Medulla oblongata (tissue), 1 donor: Measurements from ENCODE around the gene COG7.

Experiments used
- DNase-seq: peaks from one replicate; pipeline ENCODE4 v3.0.0-alpha.2; 2015; ENCODE audit errors: extremely low spot score

COG7 gene

GRCh38 chr16:23362460-23363317 lies 90.3 kb downstream of the COG7 start:
- DNase-seq, result no peak

GRCh38 chr16:23359092-23359760 lies 93.8 kb downstream of the COG7 start:
- no peak for DNase-seq

GRCh38 chr16:23357761-23358290 lies 95.2 kb downstream of the COG7 start:
- no peak for DNase-seq

DNA sequence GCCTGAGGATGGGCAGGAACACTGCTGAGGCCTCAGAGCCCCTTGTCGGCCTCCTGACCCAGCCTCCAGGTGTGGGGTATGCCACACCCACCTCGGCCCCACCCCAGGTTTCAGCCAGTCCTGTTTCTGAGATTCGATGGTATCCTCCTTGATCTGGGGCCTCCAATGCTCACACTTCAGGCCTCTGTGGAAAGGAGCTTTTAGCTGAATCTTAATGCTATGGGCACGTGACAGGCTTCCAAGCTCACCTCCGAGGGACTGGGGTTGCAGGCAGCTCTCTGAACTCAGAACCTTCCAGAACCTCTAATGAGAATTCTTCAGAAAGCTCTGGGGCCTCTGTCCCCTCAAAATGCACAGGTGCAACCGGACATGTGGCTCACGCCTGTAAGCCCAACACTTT lies 96.0 kb downstream of the COG7 start:
- no peak for DNase-seq

DNA sequence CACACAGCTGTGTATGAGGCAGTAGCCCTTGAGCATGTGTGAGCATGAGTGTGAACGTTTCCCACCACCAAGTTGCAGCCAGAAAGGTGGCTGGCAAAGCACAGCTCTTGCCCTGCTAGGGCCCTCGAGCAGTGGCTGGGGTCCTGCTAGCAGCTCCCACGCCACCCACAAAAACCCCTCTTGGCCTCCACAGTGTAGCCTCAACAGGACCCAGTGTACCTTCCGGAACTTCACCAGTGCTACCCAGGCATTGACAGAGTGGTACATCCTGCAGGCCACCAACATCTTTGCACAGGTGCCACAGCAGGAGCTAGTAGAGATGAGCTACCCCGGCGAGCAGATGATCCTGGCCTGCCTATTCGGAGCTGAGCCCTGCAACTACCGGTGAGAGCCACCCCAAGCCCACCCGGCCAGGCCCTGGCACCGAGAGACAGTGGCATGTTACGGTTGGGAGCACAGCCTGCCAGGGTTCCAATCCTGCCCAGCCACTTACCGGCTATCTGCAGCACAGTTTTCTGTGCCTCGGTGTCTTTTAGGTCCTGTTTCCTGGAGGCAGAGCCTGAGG lies 97.8 kb downstream of the COG7 start:
- DNase-seq, result no peak

DNA sequence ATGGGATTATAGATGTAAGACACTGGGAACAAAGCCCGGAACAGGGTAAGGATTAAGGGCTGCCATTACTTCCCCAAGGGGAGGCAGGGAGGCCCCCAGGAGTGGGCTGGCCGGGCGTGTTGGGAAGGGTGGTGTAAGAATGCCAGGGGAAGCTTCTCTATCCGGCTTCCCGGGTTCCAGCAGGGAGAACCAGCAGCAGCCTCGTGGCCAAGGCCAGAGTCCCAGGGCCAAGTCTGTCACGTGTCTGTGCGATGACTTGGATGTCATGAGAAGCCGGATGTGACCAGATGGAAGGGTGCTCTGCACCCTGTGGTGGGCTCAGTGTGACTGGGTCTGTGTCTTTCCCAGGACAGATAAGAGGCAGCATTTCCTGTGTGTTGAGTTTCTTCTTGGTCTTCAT lies 98.7 kb downstream of the COG7 start:
- DNase-seq, result no peak

GRCh38 chr16:23353440-23353839 lies 99.5 kb downstream of the COG7 start:
- no peak for DNase-seq

DNA sequence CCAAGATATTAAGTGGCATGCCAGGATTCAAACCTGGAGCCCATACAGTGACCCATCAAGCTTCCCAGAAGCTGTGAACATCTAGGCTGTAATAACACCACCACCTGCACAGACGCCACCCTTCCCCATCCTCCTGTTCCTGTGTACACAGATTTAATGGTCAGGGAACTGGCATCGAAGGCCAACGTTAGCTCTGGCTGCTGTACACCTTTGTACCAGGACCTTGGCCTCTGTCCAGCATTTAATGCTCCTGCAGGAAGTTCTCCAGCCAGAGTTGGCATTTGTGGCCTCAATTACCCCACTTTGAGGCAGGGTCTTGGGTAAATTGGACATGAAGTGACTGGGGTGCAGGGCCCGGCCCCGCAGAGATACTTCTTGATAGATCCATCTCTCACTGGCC lies 101.6 kb downstream of the COG7 start:
- no peak for DNase-seq

DNA sequence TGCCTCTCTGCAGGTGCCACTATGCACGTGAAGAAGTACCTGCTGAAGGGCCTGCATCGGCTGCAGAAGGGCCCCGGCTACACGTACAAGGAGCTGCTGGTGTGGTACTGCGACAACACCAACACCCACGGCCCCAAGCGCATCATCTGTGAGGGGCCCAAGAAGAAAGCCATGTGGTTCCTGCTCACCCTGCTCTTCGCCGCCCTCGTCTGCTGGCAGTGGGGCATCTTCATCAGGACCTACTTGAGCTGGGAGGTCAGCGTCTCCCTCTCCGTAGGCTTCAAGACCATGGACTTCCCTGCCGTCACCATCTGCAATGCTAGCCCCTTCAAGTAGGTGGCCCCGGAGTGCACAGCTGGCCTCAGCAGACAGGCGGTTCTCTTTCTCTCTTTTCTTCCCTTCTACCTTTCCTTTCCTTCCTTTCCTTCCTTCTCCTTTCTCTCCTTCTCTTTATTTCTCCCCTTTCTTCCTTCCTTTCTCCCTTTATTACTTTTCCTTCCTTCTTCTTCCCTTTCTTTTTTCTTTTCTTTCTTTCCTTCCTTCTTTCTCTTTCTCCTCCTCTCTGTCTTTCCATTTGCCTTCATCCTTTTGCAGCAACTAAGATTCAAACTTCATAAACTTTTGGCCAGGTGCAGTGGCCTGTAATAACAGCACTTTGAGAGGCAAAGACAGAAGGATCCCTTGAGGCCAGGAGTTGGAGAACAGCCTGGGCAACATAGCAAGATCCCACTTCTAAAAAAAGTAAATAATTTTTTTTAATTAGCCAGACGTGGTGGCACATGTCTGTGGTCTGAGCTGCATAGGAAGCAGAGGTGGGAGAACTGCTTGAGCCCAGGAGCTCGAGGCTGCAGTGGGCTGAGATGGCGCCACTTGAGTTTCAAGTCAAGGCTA lies 104.2 kb downstream of the COG7 start:
- no peak for DNase-seq

DNA sequence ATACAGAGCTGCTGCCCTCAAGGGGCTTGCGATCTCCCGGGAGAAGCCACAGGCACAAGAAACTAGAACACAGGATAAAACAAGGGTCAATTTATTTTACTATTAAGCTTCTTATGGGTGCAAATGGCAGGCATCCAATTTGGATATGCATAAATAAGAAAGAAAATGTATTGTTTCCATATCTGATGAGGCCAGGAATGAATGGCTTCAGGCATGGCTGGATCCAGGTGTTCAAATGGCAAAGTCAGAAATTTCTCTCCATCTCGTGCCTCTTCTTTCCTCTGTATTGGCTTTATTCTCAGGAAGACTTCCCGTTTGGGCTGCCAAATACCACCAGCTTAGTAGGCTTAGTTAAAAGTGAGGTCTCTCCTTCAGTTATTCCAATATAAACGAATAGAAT lies 107.8 kb downstream of the COG7 start:
- no peak for DNase-seq

DNA sequence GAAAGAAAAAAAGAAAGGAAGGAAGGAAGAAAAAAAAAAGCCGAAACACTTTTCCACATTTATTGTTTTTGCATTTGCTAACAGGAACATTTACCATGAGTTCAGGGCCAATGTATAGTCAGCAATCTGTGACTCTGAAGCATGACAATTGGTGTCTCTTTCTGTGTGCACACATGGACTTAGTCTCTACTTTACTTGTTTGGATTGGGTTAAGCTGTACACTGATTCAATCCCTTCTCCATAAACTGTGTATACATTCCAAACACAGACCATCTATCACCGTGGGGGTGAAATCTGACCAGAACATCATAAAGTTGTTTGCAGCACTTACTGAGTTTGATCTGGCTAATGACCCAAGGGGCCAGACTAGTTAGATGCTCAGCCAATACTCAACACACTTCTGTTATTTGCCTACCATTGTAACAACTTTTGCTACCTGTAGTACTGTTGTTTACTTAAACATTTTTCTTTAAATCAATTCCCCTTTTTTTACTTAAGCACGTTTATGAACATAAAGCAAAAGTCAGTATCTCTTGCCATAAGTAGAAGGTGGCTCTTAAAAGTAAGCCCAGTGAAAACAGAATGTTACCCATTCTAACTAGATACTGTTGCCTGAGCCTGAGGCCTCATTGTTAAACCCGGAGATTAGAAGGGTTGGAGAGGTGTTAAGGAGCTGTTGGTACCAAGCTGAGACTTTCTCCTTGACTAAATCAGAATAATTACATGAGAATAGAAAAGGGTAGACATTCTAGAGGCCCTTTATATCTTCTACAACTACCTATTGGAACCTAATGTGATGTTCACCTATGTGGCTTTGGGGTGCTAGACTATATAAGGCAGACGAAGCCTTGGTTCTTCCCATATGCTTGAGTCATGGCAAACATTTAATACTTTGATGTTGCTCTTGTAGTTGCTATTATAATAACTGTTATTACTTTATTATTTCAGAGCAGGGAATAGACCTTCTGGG lies 109.1 kb downstream of the COG7 start:
- no peak for DNase-seq

DNA sequence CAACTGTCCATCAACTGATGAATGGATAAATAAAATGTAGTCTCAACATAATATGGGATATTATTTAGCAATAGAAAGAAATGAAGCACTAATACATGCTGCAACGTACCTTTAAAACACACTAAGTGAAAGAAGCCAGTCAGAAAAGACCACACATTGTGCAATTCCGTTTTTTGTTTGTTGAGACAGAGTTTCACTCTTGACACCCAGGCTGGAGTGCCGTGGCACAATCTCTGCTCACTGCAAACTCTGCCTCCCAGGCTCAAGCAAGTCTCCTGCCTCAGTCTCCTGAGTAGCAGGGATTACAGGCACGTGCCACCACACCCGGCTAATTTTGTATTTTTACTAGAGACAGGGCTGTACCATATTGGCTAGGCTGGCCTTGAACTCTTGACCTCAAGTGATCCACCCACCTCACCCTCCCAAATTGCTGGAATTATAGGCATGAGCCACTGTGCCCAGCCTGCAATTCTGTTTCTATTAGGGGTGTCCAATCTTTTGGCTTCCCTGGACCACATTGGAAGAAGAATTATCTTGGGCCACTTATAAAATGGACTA lies 110.8 kb downstream of the COG7 start:
- DNase-seq, result no peak

DNA sequence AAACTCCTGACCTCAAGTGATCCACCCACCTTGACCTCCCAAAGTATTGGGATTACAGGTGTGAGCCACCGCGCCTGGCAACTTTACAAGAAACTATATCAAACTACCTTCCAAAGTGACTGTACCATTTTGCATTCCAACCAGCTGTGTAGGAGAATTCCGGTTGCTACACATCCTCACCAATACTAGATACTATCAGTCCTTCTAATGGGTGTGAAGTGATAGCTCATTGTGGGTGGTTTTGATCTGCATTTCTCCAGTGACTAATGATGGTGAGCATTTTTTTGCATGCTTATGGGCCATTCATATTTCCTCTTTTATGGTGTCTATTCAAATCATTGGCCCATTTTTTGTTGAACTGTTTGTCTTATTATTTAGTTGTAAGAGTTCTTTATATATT lies 113.2 kb downstream of the COG7 start:
- no peak for DNase-seq
